GM21825 (cell line): ENCODE data around the gene INPP4B.
A peak's percentile ranks its signal among the peaks of the same experiment; 100 is the strongest.

Experiments
- ATAC-seq: cut with Tn5 transposase; IDR thresholded peaks from one replicate; pipeline ENCODE4 v1.9.1; 2021; ENCODE audit warnings: mild to moderate bottlenecking, moderate library complexity; ENCODE audit not compliant: unreplicated experiment

INPP4B gene

GRCh38 chr4:142265536-142265935, 580.6 kb downstream of the INPP4B start:
- no peak for ATAC-seq

- no peak for ATAC-seq
Observed at GRCh38 chr4:142264961-142265360, 581.1 kb downstream of the INPP4B start.

GRCh38 chr4:142262956-142263355, 583.1 kb downstream of the INPP4B start:
- ATAC-seq: no peak

GRCh38 chr4:142248946-142249345, 597.2 kb downstream of the INPP4B start:
- ATAC-seq: no peak

- ATAC-seq: no peak
Observed at GRCh38 chr4:142243255-142243654, 602.8 kb downstream of the INPP4B start.

- ATAC-seq: no peak
Observed at GRCh38 chr4:142242156-142242555, 603.9 kb downstream of the INPP4B start.

- no peak for ATAC-seq
Observed at GRCh38 chr4:142238589-142238988, 607.5 kb downstream of the INPP4B start.

GRCh38 chr4:142236268-142236667, 609.8 kb downstream of the INPP4B start:
- no peak for ATAC-seq

- no peak for ATAC-seq
Observed at GRCh38 chr4:142231787-142232186, 614.3 kb downstream of the INPP4B start.

- ATAC-seq: no peak
Observed at GRCh38 chr4:142230991-142231390, 615.1 kb downstream of the INPP4B start.

- ATAC-seq: no peak
Observed at GRCh38 chr4:142226014-142226413, 620.1 kb downstream of the INPP4B start.

GRCh38 chr4:142222127-142222526, 624.0 kb downstream of the INPP4B start:
- ATAC-seq: no peak

GRCh38 chr4:142218726-142219125, 627.4 kb downstream of the INPP4B start:
- ATAC-seq: no peak

- no peak for ATAC-seq
Observed at GRCh38 chr4:142211444-142211843, 634.7 kb downstream of the INPP4B start.

- ATAC-seq: no peak
Observed at GRCh38 chr4:142203505-142203904, 642.6 kb downstream of the INPP4B start.

GRCh38 chr4:142202404-142203332, 643.4 kb downstream of the INPP4B start:
- peak; percentile 96 for ATAC-seq

GRCh38 chr4:142201041-142201440, 645.1 kb downstream of the INPP4B start:
- no peak for ATAC-seq

- ATAC-seq: no peak
Observed at GRCh38 chr4:142194905-142195304, 651.2 kb downstream of the INPP4B start.

- no peak for ATAC-seq
Observed at GRCh38 chr4:142191901-142192300, 654.2 kb downstream of the INPP4B start.

GRCh38 chr4:142181021-142181420, 665.1 kb downstream of the INPP4B start:
- ATAC-seq: no peak

- ATAC-seq: no peak
Observed at GRCh38 chr4:142169216-142169615, 676.9 kb downstream of the INPP4B start.

GRCh38 chr4:142168181-142168580, 677.9 kb downstream of the INPP4B start:
- ATAC-seq: no peak
